HCT116 (cell line): Measurements from ENCODE around the gene GKAP1.

Experiments used
- CTCF ChIP-seq, 3 experiments: fragments of 200-600 bp in 1 of 3; sonication (generic) in 1 of 3; IDR thresholded peaks in 2 of 3; conservative IDR thresholded peaks in 1 of 3; 2 replicates each; pipeline ENCODE4 v1.5.1; 2012 to 2017; ENCODE audit warnings: low read depth in 2 of 3, low read length in 2 of 3, antibody characterized with exemption in 1 of 3, borderline replicate concordance in 1 of 3, control low read depth in 1 of 3, mild to moderate bottlenecking in 1 of 3, mixed read lengths in 1 of 3, mixed run types in 1 of 3, moderate library complexity in 1 of 3; ENCODE audit not compliant: insufficient read depth in 1 of 3
- EGR1 ChIP-seq: IDR thresholded peaks from 2 replicates; pipeline ENCODE4 v1.6.1; 2012; ENCODE audit warnings: low read depth
- EZH2 ChIP-seq: fragments of 200-600 bp; sonication (generic); IDR thresholded peaks from 2 replicates; pipeline ENCODE4 v1.6.1; 2017; ENCODE audit warnings: antibody characterized with exemption, mixed run types
- EZH2phosphoT487 ChIP-seq: fragments of 200-600 bp; IDR thresholded peaks from 2 replicates; pipeline ENCODE4 v1.6.1; 2018; ENCODE audit warnings: antibody characterized with exemption, borderline replicate concordance
- FOSL1 ChIP-seq: IDR thresholded peaks from 2 replicates; pipeline ENCODE4 v1.6.1; 2012; ENCODE audit warnings: low read depth
- MAX ChIP-seq: IDR thresholded peaks from 2 replicates; pipeline ENCODE4 v1.6.1; 2012
- POLR2A ChIP-seq: IDR thresholded peaks from 2 replicates; pipeline ENCODE4 v1.7.0; 2011; ENCODE audit warnings: borderline replicate concordance; ENCODE audit not compliant: insufficient read depth, insufficient read length; ENCODE audit errors: extremely low read depth
- POLR2AphosphoS5 ChIP-seq: IDR thresholded peaks from 2 replicates; pipeline ENCODE4 v1.6.1; 2011; ENCODE audit warnings: mild to moderate bottlenecking, low read depth, low read length, moderate library complexity
- SIN3A ChIP-seq: IDR thresholded peaks from 2 replicates; pipeline ENCODE4 v1.6.1; 2012; ENCODE audit warnings: low read depth

GRCh38 chr9:83691492-83691891 is 126.1 kb downstream of the GKAP1 start:
- no peak for TF ChIP-seq FOSL1
- TF ChIP-seq EZH2phosphoT487 = no peak
- no peak for TF ChIP-seq POLR2AphosphoS5
- TF ChIP-seq POLR2A = no peak
- TF ChIP-seq CTCF (IDR thresholded peaks at IDR 0.05 in 2 of 3, conservative IDR thresholded peaks at IDR 0.05 in 1 of 3; ENCODE audit: borderline replicate concordance in 1 of 3, insufficient read depth in 1 of 3, low read depth in 2 of 3, low read length in 2 of 3) = no peak
- TF ChIP-seq EZH2 = no peak
- no peak for TF ChIP-seq MAX
- TF ChIP-seq SIN3A = no peak
- no peak for TF ChIP-seq EGR1
